ENCODE results near the gene PSMD3. TPM values are rescaled to one million over a fixed set of nuclear protein-coding genes. Genes with fewer than 3 reads are reported as not detected.

Gene PSMD3
- total and polyA plus RNA-seq, 9 of the 15 experiments (the other 6 are each of a cell fraction or from before 2014, with no cell fraction given), result 2.0 to 251 (median 135) TPM

- TF ChIP-seq IRF9 (tag; IDR thresholded peaks at IDR 0.05) (no peak), HIVEP1 (CRISPR knock-in tag; IDR thresholded peaks at IDR 0.05) (no peak), ZNF224 (CRISPR knock-in tag; IDR thresholded peaks at IDR 0.05) (no peak), ZNF253 (CRISPR knock-in tag; conservative IDR thresholded peaks at IDR 0.05) (no peak), YY1 (IDR thresholded peaks at IDR 0.05; ENCODE audit: borderline replicate concordance in 1 of 3, control insufficient read depth in 1 of 3, extremely low read depth in 1 of 3, insufficient read depth in 3 of 3, insufficient read length in 1 of 3, insufficient replicate concordance in 2 of 3, low read depth in 1 of 3, low read length in 2 of 3) (peak; percentile 21 to 78 (median 45)), TAF7 (tag; IDR thresholded peaks at IDR 0.05) (peak; percentile 48; the same call in 1 of the 2 replicates), PRDM10 (IDR thresholded peaks at IDR 0.05; ENCODE audit: partially characterized antibody) (no peak), CHD4 (IDR thresholded peaks at IDR 0.05; ENCODE audit: insufficient read depth, insufficient replicate concordance, low read depth, low read length, poor library complexity, severe bottlenecking) (no peak), POLR2AphosphoS5 (IDR thresholded peaks at IDR 0.05; ENCODE audit: control insufficient read depth, insufficient read depth, low read depth, low read length) (0 out of 2 replicates have a peak, but pooled peaks have one; percentile 15), ELF4 (CRISPR knock-in tag; IDR thresholded peaks at IDR 0.05) (0 out of 2 replicates have a peak, but pooled peaks have one; percentile 36), RBM25 (IDR thresholded peaks at IDR 0.05; ENCODE audit: low read depth, low read length, severe bottlenecking) (no peak), PKNOX1 (IDR thresholded peaks at IDR 0.05) (0 out of 2 replicates have a peak, but pooled peaks have one; percentile 30), ZNF354B (CRISPR knock-in tag; IDR thresholded peaks at IDR 0.05) (no peak), ZNF239 (CRISPR knock-in tag; IDR thresholded peaks at IDR 0.05) (no peak), ZNF121 (CRISPR knock-in tag; conservative IDR thresholded peaks at IDR 0.05) (no peak), RCOR1 (IDR thresholded peaks at IDR 0.05; ENCODE audit: borderline replicate concordance in 1 of 2, low read depth in 2 of 2, low read length in 2 of 2) (peak in 1 of 2 experiments; percentile 77; a peak in 2 of 4 replicates), GATA2 (CRISPR knock-in tag; IDR thresholded peaks at IDR 0.05) (no peak), TEAD4 (IDR thresholded peaks at IDR 0.05; ENCODE audit: low read length) (peak; percentile 49; the same call in 1 of the 2 replicates), TEAD4 (CRISPR knock-in tag; IDR thresholded peaks at IDR 0.05; ENCODE audit: borderline replicate concordance) (no peak)
These were observed 27.7 kb upstream of the PSMD3 start (continued) for GRCh38 chr17:39952680-39953470.

Data from K562 (cell line).